Measurements from ENCODE around the gene CYP4V2. TPM values are rescaled to one million over a fixed set of nuclear protein-coding genes. Genes with fewer than 3 reads are reported as not detected.

CYP4V2 gene
- total RNA-seq, 1 donor from 2014 or later: 13.3 TPM

DNA sequence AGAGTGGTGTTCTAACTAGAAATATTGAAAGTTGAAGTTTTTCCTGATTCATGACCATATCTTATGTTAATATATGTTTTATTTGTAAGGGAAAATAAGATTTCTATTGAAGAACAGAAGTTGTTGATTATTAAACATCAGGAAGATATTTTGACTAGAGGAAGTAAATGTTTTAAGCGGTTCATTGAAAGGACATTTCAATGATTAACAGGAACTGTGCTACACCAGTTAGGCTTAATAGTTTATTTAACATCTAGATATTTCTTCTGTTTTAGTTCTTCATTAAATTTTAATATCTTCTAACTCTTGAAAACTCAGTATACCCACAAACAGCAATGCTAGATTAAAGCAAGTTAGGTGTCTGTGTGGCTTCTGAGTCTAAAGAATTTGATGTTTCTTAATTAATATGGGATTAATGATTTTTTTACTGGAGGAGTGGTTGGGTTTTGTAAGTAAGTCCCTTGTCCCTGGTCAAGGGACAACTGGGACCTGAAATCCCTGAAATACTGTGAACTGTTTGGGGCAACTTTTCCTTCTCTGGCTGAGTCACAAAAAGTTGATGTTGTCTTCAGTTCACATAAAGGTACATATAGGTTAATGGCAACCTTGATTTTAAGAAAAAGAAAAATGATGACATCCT is 42.9 kb upstream of the CYP4V2 start:
- Mint-ChIP-seq H3K4me1 (ENCODE audit: low read depth) (peaks cover 15% of the 10 kb centered on the region), H3K27me3 (ENCODE audit: low read depth) (no peaks in the 10 kb centered on the region), H3K9me3 (ENCODE audit: low read depth) (no peaks in the 10 kb centered on the region), H3K4me3 (ENCODE audit: unreplicated experiment) (no peak overlapping the region), H3K36me3 (ENCODE audit: low read depth) (peaks cover 3% of the 10 kb centered on the region), H3K27ac (ENCODE audit: unreplicated experiment) (no peak overlapping the region)
- TF ChIP-seq, protein P1, sequence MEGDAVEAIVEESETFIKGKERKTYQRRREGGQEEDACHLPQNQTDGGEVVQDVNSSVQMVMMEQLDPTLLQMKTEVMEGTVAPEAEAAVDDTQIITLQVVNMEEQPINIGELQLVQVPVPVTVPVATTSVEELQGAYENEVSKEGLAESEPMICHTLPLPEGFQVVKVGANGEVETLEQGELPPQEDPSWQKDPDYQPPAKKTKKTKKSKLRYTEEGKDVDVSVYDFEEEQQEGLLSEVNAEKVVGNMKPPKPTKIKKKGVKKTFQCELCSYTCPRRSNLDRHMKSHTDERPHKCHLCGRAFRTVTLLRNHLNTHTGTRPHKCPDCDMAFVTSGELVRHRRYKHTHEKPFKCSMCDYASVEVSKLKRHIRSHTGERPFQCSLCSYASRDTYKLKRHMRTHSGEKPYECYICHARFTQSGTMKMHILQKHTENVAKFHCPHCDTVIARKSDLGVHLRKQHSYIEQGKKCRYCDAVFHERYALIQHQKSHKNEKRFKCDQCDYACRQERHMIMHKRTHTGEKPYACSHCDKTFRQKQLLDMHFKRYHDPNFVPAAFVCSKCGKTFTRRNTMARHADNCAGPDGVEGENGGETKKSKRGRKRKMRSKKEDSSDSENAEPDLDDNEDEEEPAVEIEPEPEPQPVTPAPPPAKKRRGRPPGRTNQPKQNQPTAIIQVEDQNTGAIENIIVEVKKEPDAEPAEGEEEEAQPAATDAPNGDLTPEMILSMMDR (IDR thresholded peaks at IDR 0.05): no peak
- no peak for DNase-seq (ENCODE audit: low spot score)

DNA sequence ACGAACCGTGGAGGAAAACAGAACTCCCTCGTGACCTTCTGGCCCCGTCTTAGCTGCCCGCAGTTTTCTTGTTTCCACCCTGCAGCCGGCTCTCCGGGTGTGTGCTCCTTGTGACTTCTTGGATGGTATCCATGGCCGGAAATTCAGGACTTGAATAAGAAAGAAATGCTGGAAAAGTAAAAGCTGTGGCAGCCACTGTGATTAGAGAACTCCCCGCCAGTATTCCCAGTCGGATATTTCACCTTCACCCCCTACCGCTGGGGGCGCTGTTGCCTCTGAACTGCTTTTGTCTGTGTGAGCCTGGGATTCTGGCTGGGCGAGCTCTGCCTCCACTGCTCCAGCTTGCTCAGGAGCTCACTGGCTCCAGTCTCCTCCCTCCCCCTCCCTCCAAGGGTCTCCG is 41.5 kb upstream of the CYP4V2 start:
- no peak overlapping the region for H3K27ac Mint-ChIP-seq (ENCODE audit: unreplicated experiment)
- no peaks in the 10 kb centered on the region for H3K27me3 Mint-ChIP-seq (ENCODE audit: low read depth)
- H3K9me3 Mint-ChIP-seq (ENCODE audit: low read depth): no peaks in the 10 kb centered on the region
- DNase-seq (ENCODE audit: low spot score): no peak
- no peak overlapping the region for H3K4me3 Mint-ChIP-seq (ENCODE audit: unreplicated experiment)
- TF ChIP-seq, protein P1 (IDR thresholded peaks at IDR 0.05): peak; percentile 79
- peaks cover 8% of the 10 kb centered on the region for H3K4me1 Mint-ChIP-seq (ENCODE audit: low read depth)
- peaks cover 5% of the 10 kb centered on the region for H3K36me3 Mint-ChIP-seq (ENCODE audit: low read depth)

DNA sequence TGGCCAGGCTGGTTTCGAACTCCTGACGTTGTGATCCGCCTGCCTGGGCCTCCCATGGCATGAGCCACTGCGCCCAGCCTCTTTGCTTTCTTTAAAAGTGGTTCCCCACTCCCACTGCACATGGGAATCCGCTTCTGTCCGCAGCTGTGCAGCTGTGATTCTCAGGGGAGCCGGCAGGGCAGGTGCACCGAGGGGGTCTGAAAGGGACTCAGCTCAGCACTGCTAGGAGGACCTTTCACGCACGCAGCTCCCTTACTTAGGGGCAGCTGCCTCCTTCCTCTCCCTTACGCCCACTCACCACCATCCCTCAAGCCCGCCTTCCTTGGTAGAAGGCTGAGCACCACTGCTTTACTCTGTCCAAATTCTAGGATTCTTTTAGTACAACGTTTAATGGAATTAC is 40.4 kb upstream of the CYP4V2 start:
- Mint-ChIP-seq H3K9me3 (ENCODE audit: low read depth) (no peaks in the 10 kb centered on the region), H3K27me3 (ENCODE audit: low read depth) (no peaks in the 10 kb centered on the region), H3K27ac (ENCODE audit: unreplicated experiment) (no peak overlapping the region), H3K4me3 (ENCODE audit: unreplicated experiment) (no peak overlapping the region), H3K4me1 (ENCODE audit: low read depth) (no peaks in the 10 kb centered on the region), H3K36me3 (ENCODE audit: low read depth) (peaks cover 9% of the 10 kb centered on the region)
- TF ChIP-seq, protein P1 (IDR thresholded peaks at IDR 0.05): no peak
- no peak for DNase-seq (ENCODE audit: low spot score)

DNA sequence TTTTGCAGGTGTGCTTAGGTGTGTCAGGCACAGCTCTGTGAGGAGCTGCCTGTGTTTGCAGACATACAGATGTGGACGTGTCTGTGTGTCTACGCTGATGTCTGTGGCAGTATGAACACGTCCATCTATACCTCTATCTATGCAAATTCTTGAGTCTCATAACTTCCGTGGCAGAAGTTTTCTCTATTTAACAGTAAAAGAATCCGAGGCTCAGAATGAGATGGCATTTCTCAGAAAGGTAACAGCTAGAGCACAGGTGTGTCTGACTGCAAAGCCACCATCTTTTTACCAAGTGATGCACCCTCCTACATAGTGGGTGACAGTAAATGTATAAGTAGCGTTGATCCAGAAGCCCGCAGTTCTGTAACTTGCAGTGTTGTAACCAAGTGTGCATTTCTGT is 39.9 kb upstream of the CYP4V2 start:
- Mint-ChIP-seq H3K27ac (ENCODE audit: unreplicated experiment) (no peak overlapping the region), H3K36me3 (ENCODE audit: low read depth) (peaks cover 10% of the 10 kb centered on the region), H3K4me3 (ENCODE audit: unreplicated experiment) (no peak overlapping the region), H3K9me3 (ENCODE audit: low read depth) (no peaks in the 10 kb centered on the region), H3K27me3 (ENCODE audit: low read depth) (no peaks in the 10 kb centered on the region), H3K4me1 (ENCODE audit: low read depth) (no peaks in the 10 kb centered on the region)
- TF ChIP-seq, protein P1 (IDR thresholded peaks at IDR 0.05): no peak
- DNase-seq (ENCODE audit: low spot score): no peak

DNA sequence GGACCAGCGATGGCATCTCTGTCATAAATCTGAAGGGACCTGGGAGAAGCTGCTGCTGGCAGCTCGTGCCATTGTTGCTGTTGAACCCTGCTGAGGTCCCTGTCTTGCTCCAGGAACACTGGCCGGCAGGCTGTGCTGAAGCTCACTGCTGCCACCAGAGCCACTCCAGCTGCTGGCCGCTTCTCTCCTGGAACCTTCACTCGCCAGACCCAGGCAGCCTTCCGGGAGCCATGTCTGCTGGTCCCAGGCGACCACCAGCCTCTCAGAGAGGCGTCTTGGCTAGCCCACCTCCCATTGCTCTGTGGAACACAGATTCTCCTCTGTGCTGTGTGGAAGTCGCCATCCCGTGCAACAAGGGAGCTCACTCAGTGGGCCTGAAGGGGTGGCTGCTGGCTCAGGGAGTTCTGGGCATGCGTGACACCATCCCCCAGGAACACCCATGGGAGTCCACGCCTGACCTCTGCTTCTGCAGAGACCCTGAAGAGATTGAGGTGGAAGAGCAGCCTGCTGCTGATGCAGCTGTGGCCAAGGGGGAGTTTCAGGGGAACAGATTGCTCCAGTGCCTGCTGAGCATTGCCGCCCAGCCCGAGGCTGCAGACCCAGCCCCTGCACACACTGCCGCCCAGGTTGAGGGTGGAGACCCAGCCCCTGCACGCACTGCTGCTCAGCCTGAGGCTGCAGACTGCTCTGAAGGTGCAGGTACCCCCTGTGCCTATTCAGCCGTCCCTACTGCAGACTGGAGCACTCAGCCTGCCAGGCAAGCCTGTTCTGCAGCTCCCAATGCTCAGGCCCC is 33.1 kb upstream of the CYP4V2 start:
- H3K36me3 Mint-ChIP-seq (ENCODE audit: low read depth): peaks cover 9% of the 10 kb centered on the region
- H3K27ac Mint-ChIP-seq (ENCODE audit: unreplicated experiment): no peak overlapping the region
- H3K9me3 Mint-ChIP-seq (ENCODE audit: low read depth): no peaks in the 10 kb centered on the region
- no peak for DNase-seq (ENCODE audit: low spot score)
- peaks cover 4% of the 10 kb centered on the region for H3K4me1 Mint-ChIP-seq (ENCODE audit: low read depth)
- no peaks in the 10 kb centered on the region for H3K27me3 Mint-ChIP-seq (ENCODE audit: low read depth)
- H3K4me3 Mint-ChIP-seq (ENCODE audit: unreplicated experiment): no peak overlapping the region
- TF ChIP-seq, protein P1 (IDR thresholded peaks at IDR 0.05): no peak
